Stimulated activated CD4-positive, alpha-beta T cell treated with anti-CD3 and anti-CD28 coated beads, Interleukin-1b, Interleukin-23, amount 100 ng/mL, for 1 hour (primary cell): ENCODE measurements around the gene UNC5C.

Experiments used
- DNase-seq, 2 donors: peaks; one replicate each; pipeline ENCODE4 v3.0.0-alpha.2; 2020; ENCODE audit warnings: low read depth in 2 of 2

Gene UNC5C

DNA sequence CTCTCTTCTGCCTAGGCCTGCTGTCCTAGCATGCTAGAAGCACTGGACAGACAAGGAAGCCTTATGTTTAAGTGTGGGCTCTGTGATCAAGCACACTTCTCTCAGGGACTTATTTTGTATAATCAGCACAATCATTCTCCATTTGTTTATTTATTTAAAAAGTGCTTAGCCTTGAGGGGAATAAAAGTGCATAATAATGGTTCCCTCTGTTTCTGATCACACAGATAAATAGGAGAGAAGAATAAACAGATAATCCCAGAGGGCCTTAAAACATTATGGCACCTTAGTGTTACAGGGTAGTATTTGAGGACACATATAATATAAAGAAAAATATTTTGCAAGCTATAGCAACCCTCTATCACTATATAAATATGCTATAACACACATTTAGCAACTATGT, 146.5 kb downstream of the UNC5C start:
- no peak for DNase-seq

DNA sequence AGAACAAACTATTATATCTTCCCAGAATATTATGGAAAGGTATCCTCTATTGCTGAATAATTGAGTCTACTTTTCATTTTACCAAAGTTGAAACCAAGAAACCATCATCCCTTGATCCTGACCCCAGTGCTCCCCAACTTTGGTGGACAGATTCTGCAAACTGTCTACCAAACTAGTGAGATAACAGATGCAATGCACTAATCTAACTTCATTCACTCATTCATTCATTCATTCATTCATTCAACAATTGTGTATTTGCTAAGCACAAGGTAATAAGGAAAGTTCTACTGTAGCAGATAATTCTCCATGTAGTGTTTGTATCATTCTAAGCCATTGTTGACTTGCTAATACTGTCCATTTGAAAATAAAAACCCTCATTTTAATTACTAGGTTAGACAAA, 150.6 kb downstream of the UNC5C start:
- no peak for DNase-seq

DNA sequence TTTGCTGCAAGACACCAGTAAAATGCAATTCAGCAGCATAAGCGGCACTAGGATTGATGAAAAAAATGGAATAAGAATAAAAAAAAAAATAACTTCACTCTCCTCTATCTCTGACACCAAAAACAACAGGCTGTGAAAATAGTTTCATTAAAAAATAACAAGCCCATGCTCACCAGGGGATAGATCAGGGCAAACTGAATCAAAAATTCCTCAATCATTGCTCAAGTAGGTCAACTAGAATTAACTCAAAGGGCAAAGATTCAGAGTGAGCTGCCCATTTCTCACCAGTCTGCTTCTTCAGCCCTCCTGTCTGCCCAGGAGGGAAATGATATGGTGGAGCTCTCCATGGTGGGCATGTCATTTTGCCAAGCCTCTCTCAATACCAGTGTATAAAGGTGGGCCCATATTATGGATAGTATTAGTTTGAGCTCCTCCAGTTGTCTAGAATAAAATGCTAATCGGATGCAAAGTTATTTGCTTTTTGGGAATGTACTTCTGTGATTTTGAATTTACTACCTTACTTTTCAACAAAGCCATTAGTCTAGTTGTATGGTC, 153.9 kb downstream of the UNC5C start:
- no peak for DNase-seq

DNA sequence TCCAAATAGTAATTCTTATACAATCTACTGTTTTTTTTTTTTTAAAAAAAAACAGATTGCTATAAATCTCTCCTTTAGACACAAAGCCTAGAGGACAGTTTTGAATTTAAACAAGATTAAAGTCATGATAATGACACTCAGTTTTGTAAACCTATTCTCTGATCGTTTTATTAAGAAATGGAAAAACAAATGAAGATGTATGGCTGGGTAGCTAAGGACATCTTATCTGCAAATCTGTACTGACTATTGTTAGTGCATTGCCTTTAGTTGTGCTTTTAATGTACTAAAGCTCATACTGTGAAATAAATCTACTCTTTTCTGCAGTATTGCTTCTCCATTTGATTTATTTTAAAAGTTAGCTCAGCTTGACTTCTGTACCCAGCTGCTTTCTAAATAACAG, 155.0 kb downstream of the UNC5C start:
- DNase-seq: no peak

DNA sequence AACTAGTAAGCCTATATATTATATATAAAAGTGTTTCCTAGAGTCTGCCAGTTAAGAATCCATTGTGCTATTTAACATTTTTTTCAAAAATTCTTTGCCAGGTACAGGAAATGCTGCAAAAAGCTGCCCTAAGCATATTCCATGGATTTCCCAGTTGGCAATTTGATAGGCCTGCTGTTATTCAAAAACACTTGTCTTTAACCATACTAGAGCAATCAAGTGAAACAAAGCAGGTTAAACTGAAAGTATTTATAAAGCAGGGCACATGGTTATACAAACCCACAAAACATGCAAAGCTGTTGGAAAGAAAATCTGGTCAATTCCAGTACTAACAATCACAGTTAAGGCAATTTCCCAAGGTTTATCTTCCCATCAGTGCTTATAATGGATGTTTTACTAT, 159.9 kb downstream of the UNC5C start:
- no peak for DNase-seq

DNA sequence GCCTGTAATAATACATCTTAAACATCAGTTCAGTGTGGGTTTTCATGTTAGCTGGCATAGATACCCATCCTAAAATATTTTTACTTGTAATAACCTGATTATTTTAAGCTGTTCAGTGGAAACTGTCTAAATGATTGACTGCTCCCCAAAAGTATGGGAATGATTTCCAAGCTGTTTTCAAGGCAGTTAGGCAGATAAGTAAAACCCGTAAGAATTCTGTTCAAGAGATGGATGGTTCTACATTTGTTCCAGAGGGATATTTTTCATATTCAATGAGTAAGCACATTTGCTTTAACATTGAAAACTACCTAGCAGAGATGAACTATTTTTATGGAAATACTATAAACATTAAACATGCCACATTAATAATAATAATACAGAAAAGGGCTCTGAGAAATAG, 161.1 kb downstream of the UNC5C start:
- DNase-seq: no peak

DNA sequence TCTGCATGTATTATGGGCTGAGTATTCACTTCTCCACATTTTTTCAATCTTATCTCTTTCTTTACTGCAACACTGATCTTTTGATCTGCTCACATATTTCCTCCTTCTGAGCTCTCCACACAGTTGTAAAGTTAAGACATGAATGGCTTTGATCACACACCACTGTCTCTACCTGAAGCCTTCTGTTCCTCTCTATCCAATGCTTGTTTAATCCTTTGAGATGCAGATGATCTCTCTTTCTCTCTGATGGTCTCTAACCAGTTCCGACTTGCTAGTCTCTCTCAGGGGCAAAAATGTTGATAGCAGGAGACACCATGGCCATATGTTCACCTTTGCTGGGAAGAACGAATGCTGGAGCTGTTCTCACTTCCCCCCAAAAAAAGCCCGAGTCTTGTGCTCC, 162.4 kb downstream of the UNC5C start:
- no peak for DNase-seq

DNA sequence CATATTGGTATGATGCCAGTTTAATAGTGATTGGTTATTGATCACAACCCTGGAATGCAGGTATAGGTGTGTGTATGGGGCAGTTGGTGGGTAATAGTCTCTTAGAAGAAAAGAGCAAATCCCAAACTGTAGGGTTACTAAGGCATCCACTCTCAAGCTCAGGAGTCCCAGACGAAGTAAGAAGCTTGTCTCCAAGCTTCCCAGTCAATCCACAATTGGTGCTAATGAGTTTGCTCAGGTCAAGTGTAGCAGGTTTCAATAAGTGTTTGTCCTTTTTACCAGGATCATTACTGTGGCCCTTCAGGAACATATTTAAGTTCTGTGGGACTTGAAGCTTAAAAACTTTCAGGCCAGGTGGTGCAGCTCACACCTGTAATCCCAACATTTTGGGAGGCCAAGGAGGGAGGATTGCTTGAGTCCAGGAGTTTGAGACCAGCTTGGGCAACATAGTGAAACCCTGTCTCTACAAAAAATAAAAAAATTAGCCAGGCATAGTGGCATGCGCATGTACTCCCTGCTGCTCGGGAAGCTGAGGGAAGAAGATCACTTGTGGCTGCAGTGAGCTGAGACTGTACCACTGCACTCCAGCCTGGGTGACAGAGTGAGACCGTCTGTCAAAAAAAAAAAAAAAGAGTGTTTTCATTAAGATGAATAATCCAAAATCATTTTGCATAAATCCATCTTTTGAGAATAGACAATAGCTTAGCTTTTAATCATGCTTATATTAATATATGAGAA, 166.8 kb downstream of the UNC5C start:
- no peak for DNase-seq

DNA sequence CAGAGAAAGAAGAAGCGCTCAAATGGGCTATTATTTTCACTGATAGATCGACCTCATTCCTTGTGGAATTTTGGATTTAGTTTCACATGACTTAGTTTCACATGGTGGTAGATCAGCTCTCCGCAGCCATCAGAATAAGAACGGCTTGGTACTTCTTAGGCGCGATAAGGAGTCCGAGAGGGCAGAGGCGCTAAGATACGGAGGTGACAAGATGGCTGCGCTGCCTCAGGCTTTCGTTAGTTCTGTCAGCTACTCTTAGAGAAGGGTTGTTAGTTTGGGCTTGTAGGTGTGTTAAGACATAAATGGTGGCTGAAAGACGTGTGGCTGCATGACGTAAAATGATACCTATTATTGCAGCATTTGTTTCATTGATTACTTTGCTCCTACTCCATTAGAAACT, 169.1 kb downstream of the UNC5C start:
- no peak for DNase-seq

DNA sequence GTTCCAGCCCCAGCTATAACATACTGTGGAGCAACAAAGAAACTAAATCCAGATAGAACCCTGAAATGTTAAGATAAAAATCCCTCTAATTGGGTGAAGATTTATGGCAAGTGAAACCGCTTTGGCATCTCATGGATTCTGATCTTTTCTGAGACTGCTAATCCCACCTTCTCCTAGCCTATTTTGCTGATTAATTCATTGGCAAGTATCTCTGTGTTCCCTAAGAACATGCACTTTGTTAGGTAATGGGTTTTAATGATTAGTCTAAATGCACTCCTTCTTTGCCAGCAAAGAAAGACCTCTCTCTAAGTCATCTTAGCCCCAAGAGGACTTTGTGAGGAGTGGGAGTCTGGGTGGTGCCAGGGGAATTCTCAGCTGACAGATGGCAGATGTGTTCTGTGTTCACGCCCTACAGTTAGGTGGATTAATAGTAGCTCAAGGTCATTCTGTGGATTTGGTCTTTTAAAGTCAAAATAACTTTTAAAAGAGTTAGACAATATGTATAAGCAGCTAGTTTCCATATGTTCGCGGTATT, 171.3 kb downstream of the UNC5C start:
- no peak for DNase-seq

DNA sequence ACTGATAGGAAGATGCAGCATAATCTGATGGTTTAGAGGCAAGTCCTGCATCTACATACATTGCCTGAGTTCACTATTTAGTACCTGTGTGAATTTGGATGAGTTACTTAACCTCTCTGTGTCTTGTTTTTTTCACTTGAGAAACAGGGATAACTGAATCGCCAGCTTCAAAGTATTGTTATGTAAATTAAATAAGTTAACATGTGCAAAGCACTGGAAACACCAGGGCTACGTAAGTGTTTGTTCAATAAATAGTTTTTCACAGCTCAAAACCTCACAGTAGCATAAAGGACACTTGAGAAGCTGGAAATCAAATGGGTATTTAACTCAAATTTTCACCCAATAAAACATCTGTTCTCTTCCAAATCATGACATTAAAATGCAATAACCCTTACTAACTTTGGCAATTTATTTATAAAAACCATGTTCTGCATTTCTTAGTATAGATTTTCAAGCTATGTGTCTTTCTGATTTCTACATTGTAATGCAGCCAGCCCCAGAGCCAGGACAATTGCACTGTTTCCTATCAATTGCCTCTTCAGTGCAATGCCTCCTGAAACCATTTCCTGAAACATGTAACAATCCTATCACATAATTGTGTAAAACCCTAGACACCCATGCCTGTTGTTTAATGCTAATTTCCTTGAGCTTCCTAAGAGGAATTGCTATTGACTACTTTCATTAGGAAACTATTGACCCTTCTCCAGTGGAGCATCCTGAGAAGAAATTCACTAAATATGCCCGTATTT, 177.1 kb downstream of the UNC5C start:
- DNase-seq: no peak

DNA sequence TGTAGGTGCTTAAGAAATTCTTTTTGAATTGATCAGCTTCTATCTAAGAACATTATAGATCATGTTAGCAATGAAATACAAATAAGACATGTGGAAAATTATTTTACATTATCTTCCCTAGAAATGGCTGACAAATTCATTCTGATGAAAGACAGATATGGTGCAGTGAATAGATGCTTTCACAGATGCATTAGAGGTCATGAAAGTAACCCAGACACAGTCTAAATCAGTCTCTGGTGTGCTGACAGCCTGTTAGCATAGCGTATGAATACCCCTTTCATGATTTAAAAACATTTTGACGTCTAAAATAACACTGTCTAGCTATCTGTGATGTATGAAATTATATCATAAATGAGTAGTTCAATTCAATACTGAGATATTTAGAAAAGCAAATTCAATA, 180.9 kb downstream of the UNC5C start:
- no peak for DNase-seq

DNA sequence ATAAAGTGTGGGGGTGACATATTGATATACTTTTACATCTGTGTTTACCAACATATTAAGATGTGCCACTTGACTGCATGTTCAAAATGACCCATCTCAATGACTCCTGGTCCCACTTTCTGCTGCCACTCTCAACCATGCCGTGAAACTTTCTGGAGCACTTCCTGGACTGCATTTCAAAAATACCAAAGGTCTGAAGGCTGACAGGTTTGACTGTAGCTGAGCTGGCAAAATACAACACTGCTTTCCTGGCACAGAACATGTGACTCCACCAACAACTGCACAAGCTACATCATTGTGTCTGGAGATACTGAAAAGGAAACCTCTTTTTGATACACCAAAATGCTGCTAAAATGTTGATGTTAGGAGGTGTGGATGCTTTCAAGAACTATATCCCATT, 184.8 kb downstream of the UNC5C start:
- no peak for DNase-seq

DNA sequence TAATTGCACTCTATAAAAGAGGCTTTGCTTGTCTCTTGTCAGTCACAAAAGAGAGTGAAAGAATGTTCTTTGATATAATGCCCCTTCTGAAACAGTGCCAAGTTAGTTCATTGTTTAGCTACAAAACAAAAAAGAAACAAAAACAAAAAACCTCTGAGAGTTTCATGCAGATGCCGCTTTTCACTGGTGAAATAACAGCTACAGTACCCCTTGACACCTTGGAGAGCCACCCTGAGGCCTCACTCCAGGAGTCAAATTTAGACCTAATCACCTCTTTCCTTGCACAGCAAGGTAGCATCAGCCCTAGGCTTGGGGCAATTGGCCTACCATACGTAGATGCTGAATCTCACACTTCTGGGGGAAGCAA, 185.2 kb downstream of the UNC5C start:
- DNase-seq: no peak

DNA sequence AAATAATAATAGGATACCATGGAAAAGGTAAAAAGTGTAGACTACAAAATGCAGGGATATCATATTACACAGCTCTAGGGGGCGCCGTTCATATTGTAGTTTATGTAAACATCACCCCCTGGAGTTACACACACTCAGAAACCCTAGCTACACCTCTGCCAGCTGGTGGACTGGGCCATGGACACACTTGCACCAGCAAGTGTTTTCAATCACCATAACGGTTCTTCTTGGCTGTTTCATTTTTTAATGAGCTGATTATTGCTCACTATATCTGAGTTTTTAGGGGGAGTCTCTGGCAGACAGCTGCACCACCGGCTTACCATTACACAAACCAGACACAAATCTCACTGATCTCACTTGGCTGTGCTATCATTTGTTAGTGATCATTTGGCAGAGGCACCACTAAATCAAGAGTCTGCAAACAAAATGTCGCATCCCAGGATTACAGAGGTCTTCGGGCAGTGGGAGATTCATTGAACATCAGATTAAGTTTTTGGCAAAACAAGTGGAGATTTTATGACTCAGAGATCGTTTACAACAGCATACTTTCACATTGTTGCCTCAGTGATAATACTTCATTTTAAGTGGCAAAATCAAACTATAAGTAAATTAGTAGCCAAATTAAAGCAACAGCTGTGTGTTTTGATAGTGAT, 185.7 kb downstream of the UNC5C start:
- no peak for DNase-seq

DNA sequence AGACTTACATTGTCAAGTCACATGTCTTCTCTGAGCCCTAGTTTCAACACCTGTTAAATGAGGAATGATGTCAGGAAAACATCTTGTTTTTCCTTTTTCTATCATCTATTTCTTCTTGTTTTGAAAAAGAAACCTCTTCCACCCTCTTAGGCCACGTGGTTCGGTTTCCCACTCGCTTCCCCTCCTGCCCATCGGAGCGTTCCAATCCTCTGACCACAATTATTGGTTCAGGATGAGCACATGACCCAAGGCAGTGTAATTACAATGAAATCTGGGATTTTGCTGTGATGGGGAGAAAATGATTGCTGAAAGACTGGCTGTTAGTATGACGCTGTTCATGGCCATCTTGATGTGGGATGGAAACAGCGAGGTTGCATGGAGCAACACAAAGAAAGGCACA, 186.7 kb downstream of the UNC5C start:
- DNase-seq: no peak

DNA sequence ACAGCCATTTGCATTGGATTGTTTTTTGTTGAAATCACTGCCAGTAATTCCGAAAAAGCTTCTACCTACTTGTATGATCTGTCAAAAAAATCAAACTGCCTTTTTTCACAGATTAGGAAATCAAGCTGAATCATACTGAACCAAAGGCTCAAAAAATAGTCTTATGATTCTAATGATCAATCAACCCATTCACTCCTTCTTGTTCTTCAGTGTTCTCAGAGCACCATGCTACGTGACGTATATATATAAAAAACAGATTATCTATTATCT, 187.1 kb downstream of the UNC5C start:
- no peak for DNase-seq

DNA sequence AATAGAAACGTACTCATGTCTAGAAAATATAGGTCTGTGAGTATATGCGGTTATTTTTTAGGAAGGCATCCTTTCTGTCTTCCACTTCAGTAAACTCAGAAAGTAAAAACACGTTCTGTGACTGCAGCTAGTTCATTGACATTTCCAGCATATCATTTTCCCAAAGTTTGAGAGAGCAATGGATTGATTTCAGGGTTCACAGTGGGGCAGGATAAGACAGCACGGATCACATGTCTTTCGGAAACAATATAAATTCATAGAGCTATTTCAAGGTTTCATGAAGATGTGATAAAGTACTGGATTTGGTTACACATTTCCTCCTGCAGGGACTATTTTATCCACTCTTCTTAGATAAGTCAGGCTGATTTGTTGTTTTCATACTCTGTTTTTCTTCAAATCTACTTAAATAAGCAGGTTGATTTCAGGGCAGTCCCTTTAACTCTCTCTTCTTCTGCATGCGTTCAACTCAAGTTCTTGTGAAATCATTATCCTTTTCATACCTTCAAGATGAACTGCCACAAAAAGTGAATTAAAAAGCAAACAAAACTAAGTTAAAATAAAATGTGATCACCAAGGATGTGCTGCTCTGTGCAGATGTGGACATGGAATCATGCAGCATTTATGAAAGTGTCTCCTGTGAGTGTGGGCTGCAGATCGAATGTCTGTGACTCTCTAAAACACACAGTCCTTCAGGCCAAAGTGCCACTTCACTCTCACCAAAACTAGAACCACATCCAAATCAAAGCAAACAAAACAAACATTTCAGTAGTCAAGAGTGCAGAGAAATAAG, 187.7 kb downstream of the UNC5C start:
- no peak for DNase-seq

DNA sequence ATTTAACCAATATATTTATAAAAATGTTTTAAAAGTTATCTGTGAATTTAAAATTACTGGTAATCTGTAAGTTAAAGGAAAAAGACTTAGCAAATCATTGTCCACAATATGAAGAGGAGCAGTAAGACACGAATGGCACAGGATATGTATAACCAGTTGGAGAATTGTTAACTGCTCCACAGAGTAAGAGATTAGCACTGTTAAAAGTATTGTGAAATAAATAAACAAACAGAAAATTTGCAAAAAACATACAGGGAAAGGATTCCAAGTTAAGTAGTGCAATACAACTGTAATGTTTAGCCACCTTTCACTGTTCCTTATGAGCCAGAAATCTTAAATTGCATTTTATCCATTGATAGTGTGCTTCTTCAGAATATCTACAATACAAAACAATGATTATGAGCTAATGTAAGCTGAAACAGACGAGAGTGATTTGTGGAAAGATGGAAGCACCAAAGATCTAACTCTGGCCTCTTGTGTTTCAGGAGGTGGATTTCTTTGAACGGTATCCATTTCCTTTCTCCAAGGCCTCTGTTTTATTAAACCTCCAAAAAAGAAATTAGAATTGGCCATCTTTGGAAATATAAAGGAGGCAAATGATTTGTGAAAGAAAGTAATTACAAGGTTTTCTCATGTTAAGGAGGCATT, 188.4 kb downstream of the UNC5C start:
- DNase-seq: no peak

DNA sequence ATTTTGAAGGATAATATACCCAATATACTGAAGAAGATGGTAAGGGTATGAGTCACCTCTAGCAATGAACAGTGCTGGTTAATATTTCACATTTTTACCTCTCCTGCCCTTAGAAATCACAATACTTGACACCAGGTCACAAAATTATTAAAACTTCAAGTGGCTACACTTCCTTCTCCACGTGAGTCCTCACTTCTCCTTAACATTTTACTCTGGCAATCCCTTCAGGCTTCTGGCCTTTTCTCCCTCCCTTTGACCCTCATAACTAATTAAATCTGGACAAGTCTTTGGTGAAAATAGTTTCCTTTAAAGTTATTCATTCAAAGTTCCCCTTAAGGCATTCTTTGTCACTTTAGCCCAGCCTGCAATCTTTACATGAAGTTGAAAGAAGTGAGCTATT, 190.4 kb downstream of the UNC5C start:
- DNase-seq: no peak

DNA sequence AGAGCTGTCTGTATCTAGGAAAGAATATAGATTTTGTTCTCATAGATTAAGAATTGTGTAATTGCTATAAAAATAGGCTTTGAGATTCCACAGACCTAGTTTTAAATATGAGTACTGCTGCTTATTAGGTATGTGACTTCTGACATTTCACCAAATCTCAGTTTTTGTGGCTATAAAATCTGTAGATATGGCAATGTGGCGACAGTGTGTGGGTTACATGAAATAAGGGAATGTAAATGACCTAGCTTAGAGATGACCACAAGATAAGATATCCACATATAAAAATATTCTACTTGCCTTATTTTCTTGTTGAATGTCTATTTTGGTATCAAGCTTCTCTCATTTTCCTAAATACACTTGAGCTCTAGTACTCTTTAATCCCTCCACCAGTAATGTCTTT, 193.8 kb downstream of the UNC5C start:
- no peak for DNase-seq

DNA sequence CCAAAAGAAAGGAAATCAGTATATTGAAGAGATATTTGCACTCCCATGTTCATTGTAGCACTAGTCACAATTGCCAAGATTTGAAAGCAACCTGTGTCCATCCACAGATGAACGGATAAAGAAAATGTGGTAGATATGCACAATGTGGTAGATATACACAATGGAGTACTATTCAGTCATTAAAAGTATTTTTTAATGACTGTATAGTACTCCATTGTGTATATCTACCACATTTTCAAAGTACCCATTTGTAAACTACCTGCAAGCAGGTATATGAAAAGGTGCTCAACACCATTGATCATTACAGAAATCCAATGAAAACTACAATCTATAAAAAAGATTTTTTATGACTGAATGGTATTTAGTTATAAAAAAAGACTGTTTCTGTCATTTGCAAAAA, 200.4 kb downstream of the UNC5C start:
- no peak for DNase-seq
